ENCODE data around the gene NCKAP5.
"Not testable (repeated sequence)": the region's sequence is repeated elsewhere in the genome, so short reads cannot be mapped to it uniquely, and the experiment has no call there.

The NCKAP5 gene

DNA sequence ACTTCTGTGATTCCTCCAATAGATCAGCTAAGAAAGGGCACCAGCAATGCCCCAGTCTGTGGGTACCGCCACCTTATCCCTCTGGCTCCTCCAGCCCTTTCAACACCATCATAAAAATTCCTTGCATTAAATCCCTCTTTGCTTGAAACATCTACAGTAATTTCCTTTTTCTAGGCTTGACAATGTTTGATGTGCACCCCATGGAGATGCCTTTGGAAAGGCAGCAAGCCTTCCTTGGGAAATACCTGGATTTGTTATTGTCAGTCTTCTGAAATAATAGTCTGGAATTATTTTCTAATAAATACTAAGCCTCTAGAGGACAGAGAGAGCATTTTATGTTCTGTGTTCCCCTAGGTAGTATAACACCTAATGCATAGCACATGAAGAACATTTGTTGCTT lies 46.1 kb downstream of the NCKAP5 start:
- Histone ChIP-seq H3K27me3 (ENCODE audit: insufficient read depth, low read length) (no peaks in the 10 kb centered on the region), H3K4me1 (ENCODE audit: control insufficient read depth, insufficient read depth, low read length, unreplicated experiment) (no peaks in the 10 kb centered on the region), H3K27ac (ENCODE audit: low read depth, low read length) (no peak overlapping the region), H2AFZ (ENCODE audit: low read length, unreplicated experiment) (no peak overlapping the region), H3K4me3 (ENCODE audit: low read depth, low read length) (no peak overlapping the region), H3K36me3 (ENCODE audit: insufficient read depth, low read length) (no peaks in the 10 kb centered on the region), H3K79me2 (ENCODE audit: control insufficient read depth, insufficient read depth, low read length, unreplicated experiment) (no peaks in the 10 kb centered on the region)

DNA sequence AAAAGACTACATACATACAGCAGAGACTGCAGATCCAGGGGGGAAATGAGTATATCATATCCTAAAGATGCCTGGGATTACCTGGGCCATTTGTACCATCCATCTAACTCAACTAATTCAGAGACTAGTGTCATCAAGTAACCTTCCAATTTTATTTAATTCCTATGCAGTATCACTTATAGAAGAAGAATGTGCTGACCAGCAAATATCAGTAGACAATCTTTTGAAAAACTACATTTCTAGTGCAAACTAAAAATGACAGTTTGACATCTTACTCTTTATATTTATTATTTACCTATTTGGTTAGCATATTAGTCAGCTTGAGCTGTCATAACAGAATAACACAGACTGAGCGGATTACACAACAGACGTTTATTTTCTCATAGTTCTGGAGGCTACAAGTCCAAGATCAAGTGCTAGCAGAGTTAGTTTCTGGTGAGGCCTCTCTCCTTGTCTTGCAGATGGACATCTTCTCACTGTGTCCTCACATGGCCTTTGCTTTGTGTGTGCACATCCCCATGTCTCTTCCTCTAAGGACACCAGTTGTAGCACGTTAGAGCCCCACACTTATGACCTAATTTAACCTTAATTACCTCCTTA lies 47.0 kb downstream of the NCKAP5 start:
- Histone ChIP-seq H3K79me2 (ENCODE audit: control insufficient read depth, insufficient read depth, low read length, unreplicated experiment) (no peaks in the 10 kb centered on the region), H3K4me1 (ENCODE audit: control insufficient read depth, insufficient read depth, low read length, unreplicated experiment) (no peaks in the 10 kb centered on the region), H3K4me3 (ENCODE audit: low read depth, low read length) (no peak overlapping the region), H3K27me3 (ENCODE audit: insufficient read depth, low read length) (no peaks in the 10 kb centered on the region), H3K36me3 (ENCODE audit: insufficient read depth, low read length) (no peaks in the 10 kb centered on the region), H2AFZ (ENCODE audit: low read length, unreplicated experiment) (no peak overlapping the region), H3K27ac (ENCODE audit: low read depth, low read length) (no peak overlapping the region)

DNA sequence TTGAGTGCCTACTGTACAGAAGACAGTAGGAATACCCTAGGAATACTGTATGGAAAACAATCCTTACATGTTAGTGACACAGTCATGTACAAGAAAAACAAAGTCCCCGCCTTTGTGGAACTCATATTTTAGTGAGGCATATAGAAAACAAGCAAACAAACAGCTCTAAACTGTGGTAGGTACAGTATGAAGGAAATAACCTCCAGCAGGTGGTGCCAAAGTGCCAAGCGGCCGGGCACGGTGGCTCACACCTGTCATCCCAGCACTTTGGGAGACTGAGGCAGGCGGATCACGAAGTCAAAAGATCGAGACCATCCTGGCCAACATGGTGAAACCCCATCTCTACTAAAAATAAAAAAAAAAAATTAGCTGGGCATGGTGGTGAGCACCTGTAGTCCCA lies 48.6 kb downstream of the NCKAP5 start:
- not testable (repeated sequence) for H3K79me2 ChIP-seq (ENCODE audit: control insufficient read depth, insufficient read depth, low read length, unreplicated experiment); H2AFZ ChIP-seq (ENCODE audit: low read length, unreplicated experiment); H3K27me3 ChIP-seq (ENCODE audit: insufficient read depth, low read length); H3K4me3 ChIP-seq (ENCODE audit: low read depth, low read length); H3K36me3 ChIP-seq (ENCODE audit: insufficient read depth, low read length); H3K27ac ChIP-seq (ENCODE audit: low read depth, low read length); H3K4me1 ChIP-seq (ENCODE audit: control insufficient read depth, insufficient read depth, low read length, unreplicated experiment)

DNA sequence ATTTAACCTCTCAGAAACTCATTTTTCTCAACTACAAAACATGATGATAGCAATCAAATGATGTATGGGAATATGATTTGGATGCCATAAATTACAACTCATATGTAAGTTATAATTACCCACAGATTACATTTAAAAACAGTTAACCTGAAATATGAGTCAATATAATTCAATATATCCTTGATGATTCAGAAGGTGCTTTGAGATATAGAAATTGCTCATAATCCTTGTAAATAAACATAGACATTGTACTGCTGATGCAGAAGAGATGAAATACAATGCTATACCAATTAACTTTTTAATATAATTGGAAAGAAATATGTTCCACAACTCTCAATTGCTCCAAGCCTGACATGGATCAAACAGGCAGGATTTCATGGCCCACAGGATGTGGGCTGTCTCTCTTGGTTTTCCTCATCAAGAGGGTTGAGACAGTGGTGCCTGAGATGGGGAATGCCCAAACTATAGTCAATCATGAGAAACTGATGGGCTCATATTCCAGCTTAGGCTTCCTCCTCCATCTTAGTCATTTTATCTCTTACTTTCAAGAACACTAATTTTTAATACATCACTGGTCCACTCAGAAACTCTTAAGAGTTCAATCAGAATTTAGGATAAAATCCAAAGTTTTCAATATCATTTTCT lies 49.4 kb downstream of the NCKAP5 start:
- Histone ChIP-seq H3K27ac (ENCODE audit: low read depth, low read length) (no peak overlapping the region), H3K79me2 (ENCODE audit: control insufficient read depth, insufficient read depth, low read length, unreplicated experiment) (no peaks in the 10 kb centered on the region), H2AFZ (ENCODE audit: low read length, unreplicated experiment) (no peak overlapping the region), H3K4me3 (ENCODE audit: low read depth, low read length) (no peak overlapping the region), H3K27me3 (ENCODE audit: insufficient read depth, low read length) (no peaks in the 10 kb centered on the region), H3K4me1 (ENCODE audit: control insufficient read depth, insufficient read depth, low read length, unreplicated experiment) (no peaks in the 10 kb centered on the region), H3K36me3 (ENCODE audit: insufficient read depth, low read length) (no peaks in the 10 kb centered on the region)

DNA sequence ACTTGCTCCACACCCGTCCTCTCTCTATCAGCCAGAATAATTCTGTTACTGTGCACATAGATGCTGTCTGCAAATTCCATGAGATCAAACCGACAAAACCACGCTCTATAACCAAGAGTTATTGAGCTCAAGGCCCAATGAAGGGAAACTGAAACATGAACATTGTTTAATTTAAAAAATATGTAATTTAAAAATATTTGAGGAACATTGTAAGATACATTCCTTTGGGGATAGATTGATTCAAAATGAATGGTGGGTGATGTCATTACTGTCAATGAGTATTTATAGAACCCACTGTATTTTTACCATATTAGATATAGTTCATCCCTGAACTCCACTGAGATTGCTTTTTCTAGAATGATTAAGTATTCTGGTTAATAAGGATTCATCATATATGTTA lies 50.4 kb downstream of the NCKAP5 start:
- Histone ChIP-seq H3K79me2 (ENCODE audit: control insufficient read depth, insufficient read depth, low read length, unreplicated experiment) (no peaks in the 10 kb centered on the region), H2AFZ (ENCODE audit: low read length, unreplicated experiment) (no peak overlapping the region), H3K4me1 (ENCODE audit: control insufficient read depth, insufficient read depth, low read length, unreplicated experiment) (no peaks in the 10 kb centered on the region), H3K36me3 (ENCODE audit: insufficient read depth, low read length) (no peaks in the 10 kb centered on the region), H3K27ac (ENCODE audit: low read depth, low read length) (no peak overlapping the region), H3K4me3 (ENCODE audit: low read depth, low read length) (no peak overlapping the region), H3K27me3 (ENCODE audit: insufficient read depth, low read length) (no peaks in the 10 kb centered on the region)

DNA sequence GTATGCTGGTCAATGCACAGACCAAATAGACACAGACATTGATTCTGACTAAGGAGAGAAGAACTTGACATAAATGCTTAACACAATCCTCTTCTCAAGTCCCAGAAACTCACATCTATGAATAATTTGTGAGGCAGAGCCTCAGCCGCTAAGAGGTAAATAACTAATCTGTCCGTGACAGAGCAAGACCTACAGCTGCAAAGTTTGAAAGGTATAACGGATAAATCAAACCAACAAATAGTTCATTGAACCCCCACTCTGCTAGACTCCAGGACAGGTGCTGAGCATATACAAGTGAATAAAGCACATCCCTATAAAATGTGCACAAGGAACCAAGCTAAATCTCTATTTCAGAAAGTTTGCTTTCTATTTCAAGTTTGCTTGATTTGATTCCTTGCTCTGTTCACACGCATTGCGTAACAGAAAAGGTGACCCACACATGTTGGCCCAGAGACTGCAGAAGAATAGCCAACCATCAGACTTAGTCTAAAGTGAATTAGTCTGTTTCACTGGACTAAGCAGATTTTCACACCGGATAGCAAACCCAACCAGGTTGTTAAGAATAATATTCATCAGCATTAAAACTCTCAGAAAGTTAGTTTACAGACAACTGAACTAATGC lies 51.7 kb downstream of the NCKAP5 start:
- Histone ChIP-seq H3K27me3 (ENCODE audit: insufficient read depth, low read length) (no peaks in the 10 kb centered on the region), H2AFZ (ENCODE audit: low read length, unreplicated experiment) (no peak overlapping the region), H3K79me2 (ENCODE audit: control insufficient read depth, insufficient read depth, low read length, unreplicated experiment) (no peaks in the 10 kb centered on the region), H3K27ac (ENCODE audit: low read depth, low read length) (no peak overlapping the region), H3K4me3 (ENCODE audit: low read depth, low read length) (no peak overlapping the region), H3K4me1 (ENCODE audit: control insufficient read depth, insufficient read depth, low read length, unreplicated experiment) (no peaks in the 10 kb centered on the region), H3K36me3 (ENCODE audit: insufficient read depth, low read length) (no peaks in the 10 kb centered on the region)

DNA sequence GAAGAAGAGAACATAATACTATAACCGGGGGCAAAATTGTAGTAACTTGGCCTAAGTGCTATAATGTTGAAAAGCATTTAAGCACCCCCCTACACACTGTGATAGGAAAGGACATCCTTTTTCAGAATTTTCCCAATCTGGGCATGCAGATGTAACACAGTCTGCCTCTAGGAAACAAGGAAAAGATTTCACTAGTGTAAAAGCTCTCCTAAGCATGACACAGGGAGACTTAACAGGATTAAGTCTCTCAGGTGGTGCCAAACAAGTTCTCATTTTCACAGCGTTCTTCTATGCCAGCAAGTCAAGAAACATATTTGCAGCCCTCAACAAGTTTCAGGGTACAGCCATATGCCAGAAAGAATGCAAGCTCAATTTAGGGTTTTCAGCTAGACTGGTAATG lies 53.0 kb downstream of the NCKAP5 start:
- Histone ChIP-seq H3K4me1 (ENCODE audit: control insufficient read depth, insufficient read depth, low read length, unreplicated experiment) (no peaks in the 10 kb centered on the region), H3K36me3 (ENCODE audit: insufficient read depth, low read length) (no peaks in the 10 kb centered on the region), H3K27me3 (ENCODE audit: insufficient read depth, low read length) (no peaks in the 10 kb centered on the region; the same call in 1 of the 2 replicates), H2AFZ (ENCODE audit: low read length, unreplicated experiment) (no peak overlapping the region), H3K27ac (ENCODE audit: low read depth, low read length) (no peak overlapping the region), H3K79me2 (ENCODE audit: control insufficient read depth, insufficient read depth, low read length, unreplicated experiment) (no peaks in the 10 kb centered on the region), H3K4me3 (ENCODE audit: low read depth, low read length) (no peak overlapping the region)

DNA sequence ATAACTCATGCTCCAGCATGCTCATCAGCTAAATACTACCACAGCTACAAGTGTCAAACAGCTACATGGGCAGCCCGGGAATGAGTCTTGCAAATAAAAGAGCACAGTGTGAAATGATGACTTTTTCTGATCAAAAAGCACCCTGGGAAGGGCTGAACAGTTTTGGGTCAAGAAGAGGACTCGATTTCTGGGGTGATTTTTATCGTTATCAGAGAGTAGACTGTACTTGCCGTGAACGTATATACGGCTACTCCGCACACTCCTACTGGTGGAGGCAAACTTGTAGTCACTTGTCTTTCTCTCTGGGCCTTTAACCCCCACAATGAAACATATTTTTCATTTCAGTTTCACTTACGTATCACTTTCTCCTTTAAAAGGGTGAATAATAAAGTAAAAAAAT lies 54.4 kb downstream of the NCKAP5 start:
- Histone ChIP-seq H3K27ac (ENCODE audit: low read depth, low read length) (no peak overlapping the region), H3K4me1 (ENCODE audit: control insufficient read depth, insufficient read depth, low read length, unreplicated experiment) (no peaks in the 10 kb centered on the region), H3K36me3 (ENCODE audit: insufficient read depth, low read length) (no peaks in the 10 kb centered on the region), H3K4me3 (ENCODE audit: low read depth, low read length) (no peak overlapping the region), H3K79me2 (ENCODE audit: control insufficient read depth, insufficient read depth, low read length, unreplicated experiment) (no peaks in the 10 kb centered on the region), H3K27me3 (ENCODE audit: insufficient read depth, low read length) (no peaks in the 10 kb centered on the region; the same call in 1 of the 2 replicates), H2AFZ (ENCODE audit: low read length, unreplicated experiment) (no peak overlapping the region)

DNA sequence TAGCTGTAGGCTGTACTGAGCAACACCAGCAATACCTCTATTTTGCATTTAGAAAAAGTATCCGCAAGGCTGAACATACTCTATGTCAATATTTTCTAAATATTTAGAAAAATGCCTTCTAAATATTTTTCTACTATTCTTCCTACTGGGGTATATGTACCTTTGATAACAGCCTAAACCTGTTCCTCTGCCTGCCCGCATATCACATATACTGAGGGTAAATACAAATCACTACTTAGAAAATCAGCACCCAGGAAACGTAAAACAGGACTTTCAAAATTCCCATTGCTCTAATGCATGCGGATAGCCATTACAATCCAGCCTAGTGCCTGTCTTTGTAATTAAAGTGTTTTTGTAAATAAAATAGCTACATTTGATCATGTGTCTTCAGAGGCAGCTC lies 56.1 kb downstream of the NCKAP5 start:
- no peak overlapping the region for H3K27ac ChIP-seq (ENCODE audit: low read depth, low read length)
- no peak overlapping the region for H2AFZ ChIP-seq (ENCODE audit: low read length, unreplicated experiment)
- no peaks in the 10 kb centered on the region for H3K79me2 ChIP-seq (ENCODE audit: control insufficient read depth, insufficient read depth, low read length, unreplicated experiment)
- no peaks in the 10 kb centered on the region for H3K36me3 ChIP-seq (ENCODE audit: insufficient read depth, low read length)
- no peaks in the 10 kb centered on the region; the same call in 1 of the 2 replicates for H3K27me3 ChIP-seq (ENCODE audit: insufficient read depth, low read length)
- no peak overlapping the region for H3K4me3 ChIP-seq (ENCODE audit: low read depth, low read length)
- no peaks in the 10 kb centered on the region for H3K4me1 ChIP-seq (ENCODE audit: control insufficient read depth, insufficient read depth, low read length, unreplicated experiment)

DNA sequence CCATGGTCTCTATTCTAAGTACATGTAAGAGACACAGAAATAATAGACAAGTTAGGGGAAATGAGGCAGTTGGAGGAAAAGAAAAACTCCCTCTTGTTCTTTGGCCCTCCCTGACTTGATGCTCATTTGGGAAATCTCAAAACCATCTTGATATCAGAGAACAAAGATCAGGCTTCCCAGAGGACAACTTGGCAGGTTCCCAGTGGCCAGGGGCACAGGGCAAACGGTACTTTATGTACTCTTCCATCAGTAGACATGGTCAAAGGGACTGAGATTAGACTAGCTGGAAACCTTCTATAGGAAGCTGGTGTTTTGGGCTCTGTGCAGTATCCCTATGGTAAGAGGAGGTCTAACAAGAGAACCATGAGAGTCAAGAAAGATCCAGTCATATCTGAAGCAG lies 56.6 kb downstream of the NCKAP5 start:
- Histone ChIP-seq H3K27me3 (ENCODE audit: insufficient read depth, low read length) (no peaks in the 10 kb centered on the region; the same call in 1 of the 2 replicates), H3K4me1 (ENCODE audit: control insufficient read depth, insufficient read depth, low read length, unreplicated experiment) (no peaks in the 10 kb centered on the region), H3K4me3 (ENCODE audit: low read depth, low read length) (no peak overlapping the region), H3K36me3 (ENCODE audit: insufficient read depth, low read length) (no peaks in the 10 kb centered on the region), H3K27ac (ENCODE audit: low read depth, low read length) (no peak overlapping the region), H2AFZ (ENCODE audit: low read length, unreplicated experiment) (no peak overlapping the region), H3K79me2 (ENCODE audit: control insufficient read depth, insufficient read depth, low read length, unreplicated experiment) (no peaks in the 10 kb centered on the region)

DNA sequence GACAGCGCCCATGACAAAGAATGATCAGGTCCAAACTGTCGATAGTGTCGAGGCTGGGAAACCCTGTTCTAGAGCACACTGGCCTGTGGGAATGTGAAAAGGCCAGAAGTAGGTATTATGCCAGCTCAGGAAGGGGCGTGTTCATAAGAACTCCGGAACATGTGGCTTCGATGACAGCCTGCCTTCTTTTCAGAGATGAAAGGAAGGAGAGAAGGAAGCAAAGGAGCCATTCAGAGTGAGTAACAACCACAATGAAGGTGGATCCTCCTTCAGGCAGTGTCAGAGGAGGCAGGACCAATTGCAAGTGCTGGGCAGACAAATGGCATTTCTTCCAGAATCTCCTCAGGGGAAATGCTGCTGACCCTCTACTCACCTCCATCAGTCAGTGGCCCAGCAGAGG lies 58.5 kb downstream of the NCKAP5 start:
- Histone ChIP-seq H3K4me3 (ENCODE audit: low read depth, low read length) (no peak overlapping the region), H3K79me2 (ENCODE audit: control insufficient read depth, insufficient read depth, low read length, unreplicated experiment) (no peaks in the 10 kb centered on the region), H3K36me3 (ENCODE audit: insufficient read depth, low read length) (no peaks in the 10 kb centered on the region), H3K4me1 (ENCODE audit: control insufficient read depth, insufficient read depth, low read length, unreplicated experiment) (peaks cover under 1% of the 10 kb centered on the region), H2AFZ (ENCODE audit: low read length, unreplicated experiment) (no peak overlapping the region), H3K27me3 (ENCODE audit: insufficient read depth, low read length) (no peaks in the 10 kb centered on the region; the same call in 1 of the 2 replicates), H3K27ac (ENCODE audit: low read depth, low read length) (no peak overlapping the region)

Data from ACC112 (cell line).